HepG2 (cell line): ENCODE data around the gene NELFB. TPM values are rescaled to one million over a fixed set of nuclear protein-coding genes. Genes with fewer than 3 reads are reported as not detected.

ENCODE experiments used
- ADNP ChIP-seq: sonication (generic); formaldehyde crosslinking; IDR thresholded peaks from 2 replicates; pipeline ENCODE4 v1.4.0; 2020; ENCODE audit warnings: missing genetic modification reagents
- GATAD2A ChIP-seq: IDR thresholded peaks from 2 replicates; pipeline ENCODE4 v1.6.1; 2016
- GTF2F1 ChIP-seq: fragments of 150-350 bp; IDR thresholded peaks from 2 replicates; pipeline ENCODE4 v1.6.1; 2014; ENCODE audit warnings: low read length
- HNRNPUL1 ChIP-seq: fragments of 200-400 bp; formaldehyde crosslinking; IDR thresholded peaks from 2 replicates; pipeline ENCODE4 v1.6.1; 2017; ENCODE audit warnings: low read depth, mild to moderate bottlenecking, low read length, moderate library complexity
- KLF12 ChIP-seq: sonication (generic); formaldehyde crosslinking; IDR thresholded peaks from 2 replicates; pipeline ENCODE4 v1.4.0; 2020; ENCODE audit warnings: missing genetic modification reagents, borderline replicate concordance
- MTF2 ChIP-seq: sonication (generic); formaldehyde crosslinking; IDR thresholded peaks from 2 replicates; pipeline ENCODE4 v1.5.0; 2020; ENCODE audit warnings: missing genetic modification reagents, borderline replicate concordance
- SRSF9 ChIP-seq: fragments of 200-400 bp; formaldehyde crosslinking; IDR thresholded peaks from 2 replicates; pipeline ENCODE4 v1.6.1; 2018; ENCODE audit warnings: borderline replicate concordance, mild to moderate bottlenecking, low read depth, low read length; ENCODE audit not compliant: insufficient read depth, poor library complexity, severe bottlenecking
- ZNF274 ChIP-seq: sonication (generic); formaldehyde crosslinking; IDR thresholded peaks from 2 replicates; pipeline ENCODE4 v1.5.1; 2020; ENCODE audit warnings: mild to moderate bottlenecking, missing genetic modification reagents
- polyA plus RNA-seq, 8 experiments: library from polyadenylated mRNA; depleted of rRNA in 3 of 8; stranded (reverse) in 7 of 8; unstranded in 1 of 8; fragments of >200 nt; fragmentation: Illumina TruSeq in 4 of 8; extraction: Trizol in 4 of 8; gene quantifications; 2 replicates each; pipeline versions ENCODE4 v1.2.1 to v1.2.3, GENCODE V29; 2011 to 2016; ENCODE audit warnings: low read depth in 4 of 8, missing spikeins in 1 of 8, mixed read lengths in 1 of 8; ENCODE audit not compliant: insufficient read depth in 1 of 8
- total RNA-seq, 5 experiments: library from RNA; depleted of rRNA; stranded (reverse); fragments of >200 nt; fragmentation: Illumina TruSeq; extraction: Trizol; gene quantifications; 2 replicates each; pipeline ENCODE4 v1.2.3, GENCODE V29; 2016; ENCODE audit warnings: low read depth in 1 of 5
- TF ChIP-seq, protein P1 (sequence below), 2 experiments: fragments of 450-650 bp in 1 of 2; sonication (generic) in 1 of 2; formaldehyde crosslinking in 1 of 2; IDR thresholded peaks; 2 replicates each; pipeline versions ENCODE4 v1.6.1 to v1.8.0; 2016 to 2022; ENCODE audit warnings: antibody characterized with exemption in 1 of 2, mild to moderate bottlenecking in 1 of 2, missing genetic modification reagents in 1 of 2
- TF ChIP-seq, protein P2 (sequence below): sonication (generic); formaldehyde crosslinking; IDR thresholded peaks from 2 replicates; pipeline ENCODE4 v1.5.0; 2020; ENCODE audit warnings: missing genetic modification reagents
- TF ChIP-seq, protein P3 (sequence below): sonication (generic); formaldehyde crosslinking; IDR thresholded peaks from 2 replicates; pipeline ENCODE4 v1.9.0; 2021; ENCODE audit warnings: missing genetic modification reagents, mild to moderate bottlenecking, borderline replicate concordance

Gene NELFB
- total and polyA plus RNA-seq, 2 of the 13 experiments (the other 11 are each of a cell fraction or from before 2014, with no cell fraction given), result 26.5 to 45.8 TPM

DNA sequence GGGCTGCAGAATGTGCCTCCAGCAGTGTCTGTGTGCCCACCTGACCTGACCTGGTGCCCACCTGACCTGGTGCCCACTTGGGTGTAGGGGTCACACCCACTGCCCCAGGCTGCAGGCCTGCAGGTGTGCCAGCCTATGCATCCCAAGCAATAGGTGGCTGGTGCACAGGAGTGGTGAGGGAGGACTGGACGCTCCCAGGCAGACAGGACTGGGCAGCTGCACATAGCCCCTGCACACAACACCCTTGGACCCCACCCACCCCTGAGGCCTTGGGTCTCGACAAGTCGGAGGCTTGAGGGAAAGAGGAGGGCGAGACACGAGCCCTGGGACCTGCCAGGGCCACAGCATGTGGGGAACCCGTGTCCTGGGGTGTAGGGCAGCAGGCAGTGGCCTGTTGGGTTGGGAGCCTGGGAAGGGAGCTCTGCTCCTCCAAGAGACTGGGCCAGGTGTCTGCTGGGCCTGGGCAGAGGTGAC lies 57.8 kb downstream of the NELFB start (continued):
- TF ChIP-seq, protein P1, sequence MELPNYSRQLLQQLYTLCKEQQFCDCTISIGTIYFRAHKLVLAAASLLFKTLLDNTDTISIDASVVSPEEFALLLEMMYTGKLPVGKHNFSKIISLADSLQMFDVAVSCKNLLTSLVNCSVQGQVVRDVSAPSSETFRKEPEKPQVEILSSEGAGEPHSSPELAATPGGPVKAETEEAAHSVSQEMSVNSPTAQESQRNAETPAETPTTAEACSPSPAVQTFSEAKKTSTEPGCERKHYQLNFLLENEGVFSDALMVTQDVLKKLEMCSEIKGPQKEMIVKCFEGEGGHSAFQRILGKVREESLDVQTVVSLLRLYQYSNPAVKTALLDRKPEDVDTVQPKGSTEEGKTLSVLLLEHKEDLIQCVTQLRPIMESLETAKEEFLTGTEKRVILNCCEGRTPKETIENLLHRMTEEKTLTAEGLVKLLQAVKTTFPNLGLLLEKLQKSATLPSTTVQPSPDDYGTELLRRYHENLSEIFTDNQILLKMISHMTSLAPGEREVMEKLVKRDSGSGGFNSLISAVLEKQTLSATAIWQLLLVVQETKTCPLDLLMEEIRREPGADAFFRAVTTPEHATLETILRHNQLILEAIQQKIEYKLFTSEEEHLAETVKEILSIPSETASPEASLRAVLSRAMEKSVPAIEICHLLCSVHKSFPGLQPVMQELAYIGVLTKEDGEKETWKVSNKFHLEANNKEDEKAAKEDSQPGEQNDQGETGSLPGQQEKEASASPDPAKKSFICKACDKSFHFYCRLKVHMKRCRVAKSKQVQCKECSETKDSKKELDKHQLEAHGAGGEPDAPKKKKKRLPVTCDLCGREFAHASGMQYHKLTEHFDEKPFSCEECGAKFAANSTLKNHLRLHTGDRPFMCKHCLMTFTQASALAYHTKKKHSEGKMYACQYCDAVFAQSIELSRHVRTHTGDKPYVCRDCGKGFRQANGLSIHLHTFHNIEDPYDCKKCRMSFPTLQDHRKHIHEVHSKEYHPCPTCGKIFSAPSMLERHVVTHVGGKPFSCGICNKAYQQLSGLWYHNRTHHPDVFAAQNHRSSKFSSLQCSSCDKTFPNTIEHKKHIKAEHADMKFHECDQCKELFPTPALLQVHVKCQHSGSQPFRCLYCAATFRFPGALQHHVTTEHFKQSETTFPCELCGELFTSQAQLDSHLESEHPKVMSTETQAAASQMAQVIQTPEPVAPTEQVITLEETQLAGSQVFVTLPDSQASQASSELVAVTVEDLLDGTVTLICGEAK (IDR thresholded peaks at IDR 0.05), result no peak
- TF ChIP-seq, protein P1 (CRISPR knock-in tag; IDR thresholded peaks at IDR 0.05), result no peak
- TF ChIP-seq, protein P2, sequence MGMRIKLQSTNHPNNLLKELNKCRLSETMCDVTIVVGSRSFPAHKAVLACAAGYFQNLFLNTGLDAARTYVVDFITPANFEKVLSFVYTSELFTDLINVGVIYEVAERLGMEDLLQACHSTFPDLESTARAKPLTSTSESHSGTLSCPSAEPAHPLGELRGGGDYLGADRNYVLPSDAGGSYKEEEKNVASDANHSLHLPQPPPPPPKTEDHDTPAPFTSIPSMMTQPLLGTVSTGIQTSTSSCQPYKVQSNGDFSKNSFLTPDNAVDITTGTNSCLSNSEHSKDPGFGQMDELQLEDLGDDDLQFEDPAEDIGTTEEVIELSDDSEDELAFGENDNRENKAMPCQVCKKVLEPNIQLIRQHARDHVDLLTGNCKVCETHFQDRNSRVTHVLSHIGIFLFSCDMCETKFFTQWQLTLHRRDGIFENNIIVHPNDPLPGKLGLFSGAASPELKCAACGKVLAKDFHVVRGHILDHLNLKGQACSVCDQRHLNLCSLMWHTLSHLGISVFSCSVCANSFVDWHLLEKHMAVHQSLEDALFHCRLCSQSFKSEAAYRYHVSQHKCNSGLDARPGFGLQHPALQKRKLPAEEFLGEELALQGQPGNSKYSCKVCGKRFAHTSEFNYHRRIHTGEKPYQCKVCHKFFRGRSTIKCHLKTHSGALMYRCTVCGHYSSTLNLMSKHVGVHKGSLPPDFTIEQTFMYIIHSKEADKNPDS, result no peak
- TF ChIP-seq HNRNPUL1 (no peak), KLF12 (CRISPR knock-in tag) (no peak), GATAD2A (CRISPR knock-in tag) (no peak), ZNF274 (CRISPR knock-in tag) (no peak), MTF2 (CRISPR knock-in tag) (no peak), GTF2F1 (no peak), SRSF9 (no peak), ADNP (no peak)
- TF ChIP-seq, protein P3, sequence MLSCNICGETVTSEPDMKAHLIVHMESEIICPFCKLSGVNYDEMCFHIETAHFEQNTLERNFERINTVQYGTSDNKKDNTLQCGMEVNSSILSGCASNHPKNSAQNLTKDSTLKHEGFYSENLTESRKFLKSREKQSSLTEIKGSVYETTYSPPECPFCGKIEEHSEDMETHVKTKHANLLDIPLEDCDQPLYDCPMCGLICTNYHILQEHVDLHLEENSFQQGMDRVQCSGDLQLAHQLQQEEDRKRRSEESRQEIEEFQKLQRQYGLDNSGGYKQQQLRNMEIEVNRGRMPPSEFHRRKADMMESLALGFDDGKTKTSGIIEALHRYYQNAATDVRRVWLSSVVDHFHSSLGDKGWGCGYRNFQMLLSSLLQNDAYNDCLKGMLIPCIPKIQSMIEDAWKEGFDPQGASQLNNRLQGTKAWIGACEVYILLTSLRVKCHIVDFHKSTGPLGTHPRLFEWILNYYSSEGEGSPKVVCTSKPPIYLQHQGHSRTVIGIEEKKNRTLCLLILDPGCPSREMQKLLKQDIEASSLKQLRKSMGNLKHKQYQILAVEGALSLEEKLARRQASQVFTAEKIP (CRISPR knock-in tag), result no peak
